Activated CD4-positive, alpha-beta T cell treated with anti-CD3 and anti-CD28 coated beads for 24 hours (primary cell): ENCODE measurements around the gene INPP5A.

Experiments
- DNase-seq, 2 donors: peaks; one replicate each; pipeline ENCODE4 v3.0.0-alpha.2; 2020; ENCODE audit warnings: low read depth in 2 of 2

INPP5A gene

GRCh38 chr10:132690401-132690800 lies 152.8 kb downstream of the INPP5A start:
- DNase-seq, result no peak

- no peak for DNase-seq
Measured at GRCh38 chr10:132690821-132691610, 153.4 kb downstream of the INPP5A start.

- no peak for DNase-seq
Measured at GRCh38 chr10:132691711-132692153, 154.1 kb downstream of the INPP5A start.

GRCh38 chr10:132692311-132692710 lies 154.7 kb downstream of the INPP5A start:
- DNase-seq, result no peak

GRCh38 chr10:132693676-132694075 lies 156.1 kb downstream of the INPP5A start:
- DNase-seq, result no peak

- DNase-seq, result no peak
Measured at GRCh38 chr10:132696204-132696603, 158.6 kb downstream of the INPP5A start.

GRCh38 chr10:132696728-132697577 lies 159.4 kb downstream of the INPP5A start:
- no peak for DNase-seq

GRCh38 chr10:132697578-132698200 lies 160.1 kb downstream of the INPP5A start:
- no peak for DNase-seq

- DNase-seq, result no peak
Measured at GRCh38 chr10:132698211-132698751, 160.7 kb downstream of the INPP5A start.

GRCh38 chr10:132698761-132699391 lies 161.3 kb downstream of the INPP5A start:
- no peak for DNase-seq

- no peak for DNase-seq
Measured at GRCh38 chr10:132699411-132700155, 162.0 kb downstream of the INPP5A start.

- DNase-seq, result no peak
Measured at GRCh38 chr10:132700156-132701098, 162.8 kb downstream of the INPP5A start.

- no peak for DNase-seq
Measured at GRCh38 chr10:132701099-132701845, 163.7 kb downstream of the INPP5A start.

GRCh38 chr10:132701846-132702190 lies 164.2 kb downstream of the INPP5A start:
- DNase-seq, result no peak

- no peak for DNase-seq
Measured at GRCh38 chr10:132702601-132703418, 165.2 kb downstream of the INPP5A start.

- DNase-seq, result no peak
Measured at GRCh38 chr10:132703419-132704007, 165.9 kb downstream of the INPP5A start.

GRCh38 chr10:132704008-132704814 lies 166.6 kb downstream of the INPP5A start:
- no peak for DNase-seq
